Neural crest cell (in vitro differentiated cells): ENCODE measurements around the gene TRIM67. TPM values are rescaled to one million over a fixed set of nuclear protein-coding genes. Genes with fewer than 3 reads are reported as not detected.

Experiments
- DNase-seq: peaks from one replicate; pipeline ENCODE4 v3.0.0; 2021; ENCODE audit warnings: low read depth, mixed read lengths, low spot score
- H3K27ac Mint-ChIP-seq: one replicate; pipeline ENCODE4 v1.8.0; 2021; ENCODE audit warnings: mild to moderate bottlenecking, mixed read lengths; ENCODE audit not compliant: unreplicated experiment
- H3K27me3 Mint-ChIP-seq: 2 replicates; pipeline ENCODE4 v1.8.0; 2021; ENCODE audit warnings: low read depth, mild to moderate bottlenecking, mixed read lengths
- H3K36me3 Mint-ChIP-seq: 2 replicates; pipeline ENCODE4 v1.8.0; 2021; ENCODE audit warnings: low read depth, mild to moderate bottlenecking, mixed read lengths
- H3K4me1 Mint-ChIP-seq: 2 replicates; pipeline ENCODE4 v1.8.0; 2021; ENCODE audit warnings: mixed read lengths
- H3K4me3 Mint-ChIP-seq: one replicate; pipeline ENCODE4 v1.8.0; 2021; ENCODE audit warnings: mild to moderate bottlenecking, mixed read lengths
- H3K9me3 Mint-ChIP-seq: 2 replicates; pipeline ENCODE4 v1.8.0; 2021; ENCODE audit warnings: mixed read lengths
- total RNA-seq: library from RNA; stranded (reverse); gene quantifications from 2 replicates; pipeline ENCODE4 v1.2.1, GENCODE V29; 2021
- TF ChIP-seq, protein P1 (sequence below): fragments of 200-600 bp; sonication (generic); conservative IDR thresholded peaks from 2 replicates; pipeline ENCODE4 v1.5.0; 2021; ENCODE audit warnings: antibody characterized with exemption, mild to moderate bottlenecking

The TRIM67 gene
- total RNA-seq, 1 donor from 2014 or later = 1.9 TPM

DNA sequence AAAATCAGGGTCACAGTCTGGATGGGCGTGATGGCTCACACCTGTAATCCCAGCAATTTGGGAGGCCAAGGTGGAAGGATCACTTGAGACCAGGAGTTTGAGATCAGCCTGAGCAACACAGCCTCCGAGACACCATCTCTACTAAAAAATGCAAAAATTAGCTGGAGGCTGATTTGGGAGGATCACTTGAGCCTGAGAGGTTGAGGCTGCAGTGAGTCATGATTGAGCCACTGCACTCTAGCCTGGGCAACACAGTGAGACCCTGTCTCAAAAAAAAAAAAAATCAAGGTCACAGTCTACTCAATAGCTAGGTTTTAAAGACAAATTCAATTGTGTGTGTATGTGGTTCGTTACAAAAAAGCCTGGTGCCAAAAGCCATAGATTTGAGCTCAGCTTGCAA is 34.4 kb downstream of the TRIM67 start:
- no peak for DNase-seq
- Mint-ChIP-seq H3K4me1 (no peaks in the 10 kb centered on the region), H3K9me3 (no peaks in the 10 kb centered on the region), H3K27ac (no peak overlapping the region), H3K27me3 (peaks cover 28% of the 10 kb centered on the region), H3K36me3 (no peaks in the 10 kb centered on the region), H3K4me3 (no peak overlapping the region)
- TF ChIP-seq, protein P1, sequence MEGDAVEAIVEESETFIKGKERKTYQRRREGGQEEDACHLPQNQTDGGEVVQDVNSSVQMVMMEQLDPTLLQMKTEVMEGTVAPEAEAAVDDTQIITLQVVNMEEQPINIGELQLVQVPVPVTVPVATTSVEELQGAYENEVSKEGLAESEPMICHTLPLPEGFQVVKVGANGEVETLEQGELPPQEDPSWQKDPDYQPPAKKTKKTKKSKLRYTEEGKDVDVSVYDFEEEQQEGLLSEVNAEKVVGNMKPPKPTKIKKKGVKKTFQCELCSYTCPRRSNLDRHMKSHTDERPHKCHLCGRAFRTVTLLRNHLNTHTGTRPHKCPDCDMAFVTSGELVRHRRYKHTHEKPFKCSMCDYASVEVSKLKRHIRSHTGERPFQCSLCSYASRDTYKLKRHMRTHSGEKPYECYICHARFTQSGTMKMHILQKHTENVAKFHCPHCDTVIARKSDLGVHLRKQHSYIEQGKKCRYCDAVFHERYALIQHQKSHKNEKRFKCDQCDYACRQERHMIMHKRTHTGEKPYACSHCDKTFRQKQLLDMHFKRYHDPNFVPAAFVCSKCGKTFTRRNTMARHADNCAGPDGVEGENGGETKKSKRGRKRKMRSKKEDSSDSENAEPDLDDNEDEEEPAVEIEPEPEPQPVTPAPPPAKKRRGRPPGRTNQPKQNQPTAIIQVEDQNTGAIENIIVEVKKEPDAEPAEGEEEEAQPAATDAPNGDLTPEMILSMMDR = no peak

DNA sequence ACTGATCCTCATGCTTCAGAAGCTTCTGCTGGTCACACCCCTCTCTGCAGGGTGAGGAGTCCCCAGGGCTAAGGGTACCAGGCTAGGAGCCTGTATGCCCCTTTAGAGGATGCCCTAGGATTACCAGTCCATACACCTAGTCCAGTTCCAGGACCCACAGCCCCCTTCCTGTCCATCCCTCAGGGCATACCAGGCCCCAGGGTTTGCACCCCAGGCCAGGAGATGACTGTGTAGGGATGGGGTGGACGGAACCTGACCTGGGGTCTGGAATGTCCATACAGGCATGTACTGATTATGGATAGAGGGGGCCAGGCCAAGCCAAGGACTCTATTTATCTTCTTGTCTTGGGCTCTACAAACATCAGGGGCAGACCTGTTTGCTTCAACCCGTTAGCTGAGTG is 34.9 kb downstream of the TRIM67 start:
- TF ChIP-seq, protein P1 = no peak
- Mint-ChIP-seq H3K27me3 (peaks cover 32% of the 10 kb centered on the region), H3K36me3 (no peaks in the 10 kb centered on the region), H3K4me3 (no peak overlapping the region), H3K9me3 (no peaks in the 10 kb centered on the region), H3K27ac (no peak overlapping the region), H3K4me1 (no peaks in the 10 kb centered on the region)
- no peak for DNase-seq

DNA sequence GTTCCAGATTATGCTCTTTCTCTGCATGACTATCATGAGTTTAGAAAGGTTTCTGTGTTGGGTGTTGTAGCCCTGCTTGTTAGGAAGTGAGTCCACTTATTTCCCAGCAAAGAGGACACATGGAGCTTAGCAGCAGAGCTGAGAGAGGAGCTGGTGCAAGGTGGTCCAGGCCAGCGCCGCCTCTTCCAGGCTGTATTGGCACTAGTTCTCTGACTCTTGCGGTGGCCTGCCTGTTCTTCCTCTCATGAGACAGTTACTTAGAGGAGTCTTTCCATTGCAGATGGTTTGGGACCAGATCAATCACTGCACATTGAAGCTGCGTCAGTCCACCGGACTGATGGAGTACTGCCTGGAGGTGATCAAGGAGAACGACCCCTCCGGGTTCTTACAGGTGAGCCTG is 38.0 kb downstream of the TRIM67 start:
- no peak overlapping the region for H3K27ac Mint-ChIP-seq
- H3K27me3 Mint-ChIP-seq = peaks cover 57% of the 10 kb centered on the region
- H3K4me3 Mint-ChIP-seq = no peak overlapping the region
- no peaks in the 10 kb centered on the region for H3K36me3 Mint-ChIP-seq
- TF ChIP-seq, protein P1 = no peak
- no peaks in the 10 kb centered on the region for H3K4me1 Mint-ChIP-seq
- DNase-seq = no peak
- H3K9me3 Mint-ChIP-seq = no peaks in the 10 kb centered on the region

DNA sequence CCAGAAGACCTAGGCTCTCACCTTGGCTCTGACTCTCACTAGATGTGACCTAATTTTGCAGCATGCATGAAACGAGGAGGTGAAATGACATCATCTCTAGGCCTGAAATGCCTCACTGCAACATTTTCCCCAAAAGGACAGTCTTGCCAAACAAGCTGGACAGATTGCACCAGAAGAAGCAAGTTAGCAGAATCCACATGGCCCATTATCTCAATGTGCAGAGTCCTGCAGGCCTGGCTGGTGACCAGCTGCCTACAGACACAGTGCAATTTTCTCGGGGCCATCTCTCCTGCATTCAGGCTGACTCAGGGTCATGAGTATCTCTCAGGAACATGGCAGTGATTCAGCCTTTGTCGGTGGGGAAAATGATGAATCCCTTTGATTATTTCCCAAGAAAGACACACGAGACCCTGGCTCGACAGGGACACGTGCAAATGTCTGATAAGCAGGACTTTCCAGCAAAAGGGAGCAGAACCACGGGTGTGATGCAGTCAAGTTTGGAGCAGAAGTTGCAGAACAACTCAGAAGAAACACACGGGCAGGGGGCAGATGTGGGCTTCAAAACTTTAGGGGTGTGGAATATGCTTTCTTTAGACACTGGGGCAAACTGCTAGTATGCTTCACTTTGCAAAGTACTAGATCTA is 38.7 kb downstream of the TRIM67 start:
- H3K27ac Mint-ChIP-seq = no peak overlapping the region

DNA sequence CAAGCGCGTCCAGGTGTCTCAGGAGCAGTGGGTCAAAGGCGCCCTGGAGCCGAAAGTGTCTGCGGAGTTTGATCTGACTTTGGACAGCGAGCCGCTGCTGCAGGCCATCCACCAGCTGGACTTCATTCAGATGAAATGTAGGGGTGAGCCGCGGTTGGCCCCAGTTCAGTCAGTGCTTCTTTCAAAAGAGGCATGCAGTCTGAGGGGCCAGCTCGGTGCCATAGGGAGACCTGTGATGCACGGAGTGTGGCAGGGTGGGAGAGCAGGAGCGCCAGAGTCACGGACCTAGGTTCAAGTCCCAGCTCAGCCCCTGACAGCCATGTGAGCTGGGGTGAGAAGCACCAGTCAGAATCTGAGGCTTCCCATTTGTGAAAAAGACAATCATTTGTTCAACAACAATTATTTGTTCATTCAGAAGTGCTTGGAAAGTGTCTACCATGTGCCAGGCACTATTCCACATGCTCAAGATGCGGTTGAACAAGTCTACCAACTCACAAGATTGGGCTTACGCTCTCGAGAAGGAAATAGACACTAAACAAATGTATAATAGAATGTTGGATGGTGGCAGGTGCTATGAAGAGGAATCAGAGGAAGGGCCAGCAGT is 39.6 kb downstream of the TRIM67 start:
- no peaks in the 10 kb centered on the region for H3K4me1 Mint-ChIP-seq
- TF ChIP-seq, protein P1 = no peak
- H3K27ac Mint-ChIP-seq = no peak overlapping the region
- H3K36me3 Mint-ChIP-seq = no peaks in the 10 kb centered on the region
- no peaks in the 10 kb centered on the region for H3K9me3 Mint-ChIP-seq
- no peak overlapping the region for H3K4me3 Mint-ChIP-seq
- no peak for DNase-seq
- H3K27me3 Mint-ChIP-seq = peaks cover 54% of the 10 kb centered on the region

More for the DNA sequence above, 38.7 kb downstream of the TRIM67 start:
- DNase-seq = no peak
- H3K27me3 Mint-ChIP-seq = peaks cover 57% of the 10 kb centered on the region
- no peaks in the 10 kb centered on the region for H3K4me1 Mint-ChIP-seq
- H3K36me3 Mint-ChIP-seq = no peaks in the 10 kb centered on the region
- TF ChIP-seq, protein P1 = no peak
- no peaks in the 10 kb centered on the region for H3K9me3 Mint-ChIP-seq
- H3K4me3 Mint-ChIP-seq = no peak overlapping the region
